IPS DF 6.9 (cell line): ENCODE data around the gene ZNF219.

Experiments used
- DNase-seq: peaks from one replicate; pipeline ENCODE4 v3.0.0-alpha.2; 2013; ENCODE audit warnings: low read depth, low spot score
- H3K27ac ChIP-seq: one replicate; pipeline ENCODE4 v1.5.1; 2013; ENCODE audit warnings: low read length, control low read depth
- H3K27me3 ChIP-seq: 2 replicates; pipeline ENCODE4 v1.6.1; 2013; ENCODE audit warnings: mild to moderate bottlenecking, low read length; ENCODE audit not compliant: control insufficient read depth, insufficient read depth
- H3K36me3 ChIP-seq: 2 replicates; pipeline ENCODE4 v1.6.1; 2013; ENCODE audit warnings: low read length; ENCODE audit not compliant: control insufficient read depth, insufficient read depth
- H3K4me1 ChIP-seq: 2 replicates; pipeline ENCODE4 v1.6.1; 2013; ENCODE audit warnings: low read length; ENCODE audit not compliant: control insufficient read depth, insufficient read depth
- H3K4me3 ChIP-seq: 2 replicates; pipeline ENCODE4 v1.5.1; 2013; ENCODE audit warnings: mild to moderate bottlenecking, low read length
- H3K9me3 ChIP-seq: 2 replicates; pipeline ENCODE4 v1.6.1; 2013; ENCODE audit warnings: low read length, inconsistent platforms; ENCODE audit not compliant: control insufficient read depth, insufficient read depth
- WGBS: extraction: QIAGEN DNeasy Blood & Tissue Kit; methylation state at CpG from one replicate; pipeline ENCODE4 v1.1.7; 2013; ENCODE audit warnings: mixed read lengths, missing lambda C conversion rate; ENCODE audit not compliant: insufficient read length, insufficient coverage; 5-methylcytosine and 5-hydroxymethylcytosine counted together

Gene ZNF219

GRCh38 chr14:21093769-21094681 is 4.4 kb downstream of the ZNF219 start:
- peak overlapping the region; percentile 3 for H3K27ac ChIP-seq
- H3K9me3 ChIP-seq = no peaks in the 10 kb centered on the region
- no CpG with 5 or more reads among the region's 7 CpGs for WGBS
- DNase-seq = no peak
- peaks cover 13% of the 10 kb centered on the region for H3K4me1 ChIP-seq
- peaks cover 29% of the 10 kb centered on the region for H3K36me3 ChIP-seq
- H3K4me3 ChIP-seq = peak overlapping the region; percentile 14; the same call in 1 of the 2 replicates
- H3K27me3 ChIP-seq = no peaks in the 10 kb centered on the region

GRCh38 chr14:21093018-21093417 is 5.4 kb downstream of the ZNF219 start:
- no peak for DNase-seq
- no peaks in the 10 kb centered on the region for H3K9me3 ChIP-seq
- H3K36me3 ChIP-seq = peaks cover 29% of the 10 kb centered on the region
- peaks cover 13% of the 10 kb centered on the region for H3K4me1 ChIP-seq
- no peak overlapping the region for H3K4me3 ChIP-seq
- no CpG with 5 or more reads among the region's 36 CpGs for WGBS
- no peaks in the 10 kb centered on the region for H3K27me3 ChIP-seq
- no peak overlapping the region for H3K27ac ChIP-seq

GRCh38 chr14:21092273-21093011 is 6.0 kb downstream of the ZNF219 start:
- Histone ChIP-seq H3K36me3 (peaks cover 29% of the 10 kb centered on the region), H3K4me3 (no peak overlapping the region), H3K27me3 (no peaks in the 10 kb centered on the region), H3K9me3 (no peaks in the 10 kb centered on the region), H3K27ac (no peak overlapping the region), H3K4me1 (peaks cover 13% of the 10 kb centered on the region)
- WGBS = no CpG with 5 or more reads among the region's 59 CpGs
- no peak for DNase-seq

- no peak overlapping the region for H3K4me3 ChIP-seq
- H3K4me1 ChIP-seq = peaks cover 14% of the 10 kb centered on the region
- H3K9me3 ChIP-seq = no peaks in the 10 kb centered on the region
- no peak overlapping the region for H3K27ac ChIP-seq
- peaks cover 29% of the 10 kb centered on the region for H3K36me3 ChIP-seq
- no peak for DNase-seq
- WGBS = no CpG with 5 or more reads among the region's 42 CpGs
- no peaks in the 10 kb centered on the region for H3K27me3 ChIP-seq
Measured at GRCh38 chr14:21091821-21092272, 6.6 kb downstream of the ZNF219 start.

DNA sequence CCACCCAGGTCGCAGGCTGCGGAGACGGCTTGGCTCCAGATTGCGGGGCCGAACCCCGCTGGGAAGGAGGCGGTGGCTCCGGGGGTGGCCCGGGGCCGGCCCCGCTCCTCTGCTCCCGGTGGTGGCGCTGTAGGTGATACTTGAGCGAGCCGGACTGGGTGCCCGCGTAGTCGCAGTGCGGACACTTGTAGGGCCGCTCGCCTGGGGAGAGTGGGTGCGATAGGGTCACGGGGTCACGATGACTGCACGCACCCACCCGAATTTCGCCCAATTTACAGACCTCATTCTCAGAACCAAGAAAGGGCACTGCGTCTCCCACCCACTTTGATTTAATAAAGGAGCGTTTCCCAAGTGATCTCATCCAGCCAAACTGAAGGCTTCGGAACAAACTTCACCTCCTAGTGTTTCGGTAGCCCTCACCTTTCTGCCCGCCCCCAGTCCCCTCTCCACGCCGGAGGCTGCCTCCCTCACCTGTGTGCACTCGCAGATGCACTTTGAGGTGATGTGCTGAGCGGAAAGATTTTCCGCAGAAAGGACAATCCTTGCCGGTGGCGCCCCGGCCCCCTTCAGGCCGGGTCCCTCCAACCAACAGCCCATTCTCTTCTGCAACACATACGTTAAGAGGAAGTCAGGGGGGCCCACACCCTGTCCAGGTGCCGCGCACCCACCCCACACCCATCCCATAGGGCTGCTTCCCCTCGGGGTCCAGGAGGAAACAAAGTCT is 7.4 kb downstream of the ZNF219 start:
- Histone ChIP-seq H3K27ac (no peak overlapping the region), H3K36me3 (peaks cover 31% of the 10 kb centered on the region), H3K4me1 (peaks cover 14% of the 10 kb centered on the region), H3K27me3 (no peaks in the 10 kb centered on the region), H3K4me3 (no peak overlapping the region), H3K9me3 (no peaks in the 10 kb centered on the region)
- no peak for DNase-seq
- no CpG with 5 or more reads among the region's 45 CpGs for WGBS

DNA sequence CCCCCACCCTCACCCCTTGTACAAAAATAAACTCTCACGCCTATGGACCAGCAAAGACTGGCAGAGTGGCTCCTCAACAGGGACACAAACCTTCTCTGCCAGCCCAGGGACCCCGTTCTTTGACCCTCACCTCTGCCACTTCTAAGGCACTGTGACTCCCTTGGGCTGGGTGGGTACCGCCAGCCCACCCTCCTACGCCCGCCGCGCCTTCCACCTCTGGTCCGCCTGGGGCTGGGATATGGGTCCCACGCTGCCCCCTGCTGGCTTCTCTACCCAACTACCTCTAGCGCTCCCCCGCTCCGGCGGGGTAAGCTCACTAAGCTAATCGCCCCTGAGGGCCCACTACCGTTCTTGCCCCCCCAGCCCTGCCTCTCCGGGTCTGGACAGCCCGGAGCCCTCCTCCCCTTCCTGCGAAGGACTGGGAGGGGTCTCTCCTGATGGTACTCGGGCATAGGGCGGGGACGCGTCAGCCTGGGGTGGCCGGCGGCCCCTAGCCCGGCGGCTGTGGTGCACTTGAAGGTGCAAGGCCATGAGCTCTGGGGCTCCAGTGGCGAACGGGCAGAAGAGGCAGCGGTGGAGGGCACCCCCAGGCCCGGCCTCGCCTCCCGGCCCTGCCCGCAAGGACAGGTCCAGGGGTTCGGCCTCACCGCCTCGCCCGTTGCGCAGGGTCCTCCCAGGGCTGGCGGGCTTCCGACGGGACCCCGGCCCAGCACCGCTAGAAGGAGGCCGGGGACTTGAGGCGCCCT is 8.1 kb downstream of the ZNF219 start:
- Histone ChIP-seq H3K4me1 (peaks cover 14% of the 10 kb centered on the region), H3K36me3 (peaks cover 31% of the 10 kb centered on the region), H3K27me3 (no peaks in the 10 kb centered on the region), H3K4me3 (no peak overlapping the region), H3K27ac (no peak overlapping the region), H3K9me3 (no peaks in the 10 kb centered on the region)
- no peak for DNase-seq
- no CpG with 5 or more reads among the region's 45 CpGs for WGBS

GRCh38 chr14:21089877-21090193 is 8.6 kb downstream of the ZNF219 start:
- Histone ChIP-seq H3K27ac (no peak overlapping the region), H3K36me3 (peaks cover 31% of the 10 kb centered on the region), H3K27me3 (no peaks in the 10 kb centered on the region), H3K4me3 (no peak overlapping the region), H3K9me3 (no peaks in the 10 kb centered on the region), H3K4me1 (peaks cover 14% of the 10 kb centered on the region)
- DNase-seq = no peak
- WGBS = no CpG with 5 or more reads among the region's 5 CpGs

- no peak for DNase-seq
- Histone ChIP-seq H3K9me3 (no peaks in the 10 kb centered on the region), H3K27me3 (no peaks in the 10 kb centered on the region), H3K36me3 (peaks cover 31% of the 10 kb centered on the region), H3K27ac (no peak overlapping the region), H3K4me3 (no peak overlapping the region), H3K4me1 (peaks cover 14% of the 10 kb centered on the region)
- no CpG with 5 or more reads among the region's 1 CpG for WGBS
Measured at GRCh38 chr14:21089271-21089670, 9.2 kb downstream of the ZNF219 start.

- WGBS = no CpG with 5 or more reads among the region's 4 CpGs
- Histone ChIP-seq H3K27ac (no peak overlapping the region), H3K27me3 (no peaks in the 10 kb centered on the region), H3K4me1 (peaks cover 14% of the 10 kb centered on the region), H3K9me3 (no peaks in the 10 kb centered on the region), H3K4me3 (no peak overlapping the region), H3K36me3 (peaks cover 35% of the 10 kb centered on the region)
- no peak for DNase-seq
Measured at GRCh38 chr14:21088687-21089086, 9.8 kb downstream of the ZNF219 start.
